Type B pancreatic cell (in vitro differentiated cells): ENCODE data around the gene GBA3. TPM values are rescaled to one million over a fixed set of nuclear protein-coding genes. Genes with fewer than 3 reads are reported as not detected.

Source experiments
- DNase-seq: peaks from one replicate; pipeline ENCODE4 v3.0.0; 2021; ENCODE audit warnings: mixed read lengths; ENCODE audit not compliant: unreplicated experiment; ENCODE audit errors: extremely low spot score
- H3K27ac Mint-ChIP-seq: 2 replicates; pipeline ENCODE4 v1.8.0; 2021; ENCODE audit warnings: mild to moderate bottlenecking, mixed read lengths
- H3K27me3 Mint-ChIP-seq: 2 replicates; pipeline ENCODE4 v1.8.0; 2021; ENCODE audit warnings: mixed read lengths
- H3K36me3 Mint-ChIP-seq: 2 replicates; pipeline ENCODE4 v1.8.0; 2021; ENCODE audit warnings: mixed read lengths
- H3K4me1 Mint-ChIP-seq: one replicate; pipeline ENCODE4 v1.8.0; 2021; ENCODE audit warnings: mixed read lengths; ENCODE audit not compliant: unreplicated experiment
- H3K4me3 Mint-ChIP-seq: 2 replicates; pipeline ENCODE4 v1.8.0; 2021; ENCODE audit warnings: mild to moderate bottlenecking, mixed read lengths
- H3K9me3 Mint-ChIP-seq: 2 replicates; pipeline ENCODE4 v1.8.0; 2021; ENCODE audit warnings: mixed read lengths
- total RNA-seq: library from RNA; stranded (reverse); gene quantifications from 2 replicates; pipeline ENCODE4 v1.2.1, GENCODE V29; 2021; ENCODE audit warnings: low replicate concordance
- TF ChIP-seq, protein P1 (sequence below): fragments of 200-600 bp; sonication (generic); conservative IDR thresholded peaks from 2 replicates; pipeline ENCODE4 v1.5.0; 2021; ENCODE audit warnings: antibody characterized with exemption, mild to moderate bottlenecking

The GBA3 gene
- total RNA-seq, 1 donor from 2014 or later: 1.4 TPM

- Mint-ChIP-seq H3K4me1 (no peaks in the 10 kb centered on the region), H3K4me3 (no peak overlapping the region), H3K27me3 (peaks cover 5% of the 10 kb centered on the region), H3K27ac (no peak overlapping the region), H3K9me3 (no peaks in the 10 kb centered on the region), H3K36me3 (no peaks in the 10 kb centered on the region)
- TF ChIP-seq, protein P1, sequence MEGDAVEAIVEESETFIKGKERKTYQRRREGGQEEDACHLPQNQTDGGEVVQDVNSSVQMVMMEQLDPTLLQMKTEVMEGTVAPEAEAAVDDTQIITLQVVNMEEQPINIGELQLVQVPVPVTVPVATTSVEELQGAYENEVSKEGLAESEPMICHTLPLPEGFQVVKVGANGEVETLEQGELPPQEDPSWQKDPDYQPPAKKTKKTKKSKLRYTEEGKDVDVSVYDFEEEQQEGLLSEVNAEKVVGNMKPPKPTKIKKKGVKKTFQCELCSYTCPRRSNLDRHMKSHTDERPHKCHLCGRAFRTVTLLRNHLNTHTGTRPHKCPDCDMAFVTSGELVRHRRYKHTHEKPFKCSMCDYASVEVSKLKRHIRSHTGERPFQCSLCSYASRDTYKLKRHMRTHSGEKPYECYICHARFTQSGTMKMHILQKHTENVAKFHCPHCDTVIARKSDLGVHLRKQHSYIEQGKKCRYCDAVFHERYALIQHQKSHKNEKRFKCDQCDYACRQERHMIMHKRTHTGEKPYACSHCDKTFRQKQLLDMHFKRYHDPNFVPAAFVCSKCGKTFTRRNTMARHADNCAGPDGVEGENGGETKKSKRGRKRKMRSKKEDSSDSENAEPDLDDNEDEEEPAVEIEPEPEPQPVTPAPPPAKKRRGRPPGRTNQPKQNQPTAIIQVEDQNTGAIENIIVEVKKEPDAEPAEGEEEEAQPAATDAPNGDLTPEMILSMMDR: no peak
- DNase-seq: no peak
Measured at GRCh38 chr4:22794732-22795131, 102.0 kb downstream of the GBA3 start.

DNA sequence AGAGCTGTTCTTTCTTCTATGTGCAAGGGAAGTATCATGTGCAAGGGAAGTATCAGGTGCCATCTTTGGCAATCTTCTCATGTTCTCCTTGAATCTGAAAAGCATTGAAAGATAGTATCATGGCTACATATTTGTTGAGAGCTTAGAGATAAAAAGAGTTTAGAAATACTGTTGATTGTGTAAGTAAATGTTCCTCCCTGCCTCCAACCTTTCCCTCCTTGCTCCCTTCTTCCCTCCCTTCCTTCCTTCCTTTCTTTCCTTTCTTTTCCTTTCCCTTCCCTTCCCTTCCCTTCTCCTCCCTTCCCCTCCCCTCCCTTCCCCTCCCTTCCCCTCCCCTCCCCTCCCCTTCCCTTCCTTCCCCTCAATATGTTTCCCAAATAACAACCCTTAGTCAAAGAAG, 108.7 kb downstream of the GBA3 start:
- TF ChIP-seq, protein P1: no peak
- H3K9me3 Mint-ChIP-seq: no peaks in the 10 kb centered on the region
- H3K36me3 Mint-ChIP-seq: no peaks in the 10 kb centered on the region

DNA sequence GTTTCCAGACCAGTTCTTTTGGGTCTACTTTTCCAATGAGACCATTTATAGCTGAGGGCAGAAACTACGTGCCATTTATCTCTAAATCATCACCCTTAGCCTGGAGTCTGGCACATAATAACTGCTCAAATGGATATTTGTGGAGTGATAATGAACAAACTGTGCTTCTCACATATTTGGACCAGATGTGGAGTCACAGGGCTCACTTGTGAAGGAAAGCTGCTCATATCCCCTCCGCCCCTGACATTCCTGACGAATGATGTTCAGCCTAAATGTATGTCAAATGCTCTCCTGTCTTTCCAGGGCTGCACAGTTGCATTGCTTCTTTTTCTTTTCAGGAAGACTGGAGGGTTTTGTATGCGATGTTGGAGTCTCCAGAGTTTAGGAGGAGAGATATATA, 110.1 kb downstream of the GBA3 start:
- no peak overlapping the region for H3K4me3 Mint-ChIP-seq
- H3K9me3 Mint-ChIP-seq: no peaks in the 10 kb centered on the region
- H3K27ac Mint-ChIP-seq: no peak overlapping the region
- no peak for DNase-seq
- peaks cover 5% of the 10 kb centered on the region for H3K27me3 Mint-ChIP-seq
- TF ChIP-seq, protein P1: no peak
- no peaks in the 10 kb centered on the region for H3K36me3 Mint-ChIP-seq
- no peaks in the 10 kb centered on the region for H3K4me1 Mint-ChIP-seq

More for the DNA sequence above, 108.7 kb downstream of the GBA3 start:
- no peaks in the 10 kb centered on the region for H3K27me3 Mint-ChIP-seq
- no peaks in the 10 kb centered on the region for H3K4me1 Mint-ChIP-seq
- H3K27ac Mint-ChIP-seq: no peak overlapping the region
- no peak for DNase-seq
- no peak overlapping the region for H3K4me3 Mint-ChIP-seq

GRCh38 chr4:22803512-22803911, 110.8 kb downstream of the GBA3 start:
- Mint-ChIP-seq H3K9me3 (no peaks in the 10 kb centered on the region), H3K27me3 (peaks cover 5% of the 10 kb centered on the region), H3K4me3 (no peak overlapping the region), H3K27ac (no peak overlapping the region), H3K4me1 (no peaks in the 10 kb centered on the region), H3K36me3 (no peaks in the 10 kb centered on the region)
- no peak for DNase-seq
- TF ChIP-seq, protein P1: no peak

GRCh38 chr4:22814906-22815305, 122.2 kb downstream of the GBA3 start:
- TF ChIP-seq, protein P1: no peak
- no peaks in the 10 kb centered on the region for H3K4me1 Mint-ChIP-seq
- no peaks in the 10 kb centered on the region for H3K36me3 Mint-ChIP-seq
- no peaks in the 10 kb centered on the region for H3K9me3 Mint-ChIP-seq
- no peak overlapping the region for H3K4me3 Mint-ChIP-seq
- no peaks in the 10 kb centered on the region for H3K27me3 Mint-ChIP-seq
- no peak overlapping the region for H3K27ac Mint-ChIP-seq
- DNase-seq: no peak

DNA sequence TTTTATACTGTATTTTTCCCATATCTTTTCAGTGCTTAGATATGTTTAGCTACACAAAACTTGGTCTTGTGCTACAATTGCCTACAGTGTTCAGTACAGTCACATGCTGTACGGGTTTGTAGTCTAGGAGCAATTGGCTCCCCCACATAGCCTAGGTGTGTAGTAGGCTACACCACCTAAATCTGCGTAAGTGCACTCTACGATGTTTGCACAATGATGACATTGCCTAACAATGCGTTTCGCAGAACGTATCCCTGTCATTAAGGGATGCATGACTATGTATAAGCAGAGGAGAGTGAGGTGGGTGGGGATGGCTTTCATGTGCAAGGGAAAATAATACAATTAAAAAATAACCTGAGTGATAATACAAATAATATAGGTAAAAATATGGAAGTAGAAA, 131.4 kb downstream of the GBA3 start:
- Mint-ChIP-seq H3K27ac (no peak overlapping the region), H3K27me3 (no peaks in the 10 kb centered on the region), H3K4me3 (no peak overlapping the region), H3K4me1 (no peaks in the 10 kb centered on the region), H3K36me3 (no peaks in the 10 kb centered on the region), H3K9me3 (no peaks in the 10 kb centered on the region)
- no peak for DNase-seq
- TF ChIP-seq, protein P1: no peak
